Common myeloid progenitor, CD34-positive (primary cell): ENCODE results near the gene TCF15.
"Not testable (repeated sequence)": the region's sequence is repeated elsewhere in the genome, so short reads cannot be mapped to it uniquely, and the experiment has no call there.

Source experiments
- CTCF ChIA-PET: fragments of 350-600 bp; sonication (Branson Sonifier 250); formaldehyde crosslinking; loops from one replicate; lab custom pipeline; 2021; ENCODE audit warnings: antibody characterized with exemption; lab: Charles Lee
- POLR2A ChIA-PET: fragments of 350-600 bp; sonication (Branson Sonifier 250); formaldehyde crosslinking; loops from one replicate; lab custom pipeline; 2021; ENCODE audit warnings: antibody characterized with exemption; lab: Charles Lee
- DNase-seq, 3 donors: peaks; one replicate each; pipeline versions ENCODE4 v3.0.0 to v3.0.0-alpha.2; 2013
- H3K27ac ChIP-seq, 2 experiments: 1 replicate in 1 of 2; 2 replicates in 1 of 2; pipeline ENCODE4 v1.7.0; 2013; ENCODE audit warnings: inconsistent platforms in 2 of 2, low read length in 2 of 2, mild to moderate bottlenecking in 2 of 2, low read depth in 1 of 2, moderate library complexity in 1 of 2; ENCODE audit not compliant: severe bottlenecking in 2 of 2, insufficient read depth in 1 of 2, poor library complexity in 1 of 2
- H3K27me3 ChIP-seq, 5 experiments: replicated peaks in 2 of 5; 1 replicate in 3 of 5; 2 replicates in 2 of 5; pipeline versions ENCODE4 v1.6.1 to v1.7.0; 2013; ENCODE audit warnings: low read length in 4 of 5, mild to moderate bottlenecking in 2 of 5, moderate library complexity in 2 of 5, inconsistent platforms in 1 of 5; ENCODE audit not compliant: insufficient read depth in 5 of 5, control insufficient read depth in 4 of 5
- H3K36me3 ChIP-seq, 4 experiments: 1 replicate in 2 of 4; 2 replicates in 2 of 4; pipeline versions ENCODE4 v1.6.1 to v1.7.0; 2013; ENCODE audit warnings: low read length in 3 of 4, control low read depth in 1 of 4, mild to moderate bottlenecking in 1 of 4; ENCODE audit not compliant: control insufficient read depth in 4 of 4, insufficient read depth in 4 of 4
- H3K4me1 ChIP-seq, 4 experiments: 1 replicate in 3 of 4; 2 replicates in 1 of 4; pipeline versions ENCODE4 v1.6.1 to v1.7.1; 2013; ENCODE audit warnings: low read length in 3 of 4, mild to moderate bottlenecking in 3 of 4, control low read depth in 1 of 4, inconsistent platforms in 1 of 4, moderate library complexity in 1 of 4; ENCODE audit not compliant: control insufficient read depth in 4 of 4, insufficient read depth in 4 of 4; ENCODE audit errors: control extremely low read depth in 1 of 4
- H3K4me3 ChIP-seq, 7 experiments: 1 replicate in 4 of 7; 2 replicates in 3 of 7; pipeline versions ENCODE4 v1.5.1 to v1.7.0; 2013; ENCODE audit warnings: mild to moderate bottlenecking in 7 of 7, low read length in 6 of 7, moderate library complexity in 6 of 7, inconsistent platforms in 2 of 7, low read depth in 2 of 7, control low read depth in 1 of 7; ENCODE audit not compliant: insufficient read depth in 4 of 7, control insufficient read depth in 1 of 7; ENCODE audit errors: extremely low read depth in 1 of 7
- H3K9me3 ChIP-seq, 5 experiments: 1 replicate in 4 of 5; 2 replicates in 1 of 5; pipeline versions ENCODE4 v1.6.1 to v1.7.1; 2013; ENCODE audit warnings: low read length in 4 of 5, mild to moderate bottlenecking in 2 of 5, inconsistent platforms in 1 of 5, low read depth in 1 of 5, moderate library complexity in 1 of 5; ENCODE audit not compliant: control insufficient read depth in 4 of 5, insufficient read depth in 2 of 5; ENCODE audit errors: control extremely low read depth in 1 of 5
- WGBS: methylation state at CpG from one replicate; pipeline ENCODE4 v1.1.5; 2013; ENCODE audit not compliant: insufficient coverage; 5-methylcytosine and 5-hydroxymethylcytosine counted together

TCF15 gene

DNA sequence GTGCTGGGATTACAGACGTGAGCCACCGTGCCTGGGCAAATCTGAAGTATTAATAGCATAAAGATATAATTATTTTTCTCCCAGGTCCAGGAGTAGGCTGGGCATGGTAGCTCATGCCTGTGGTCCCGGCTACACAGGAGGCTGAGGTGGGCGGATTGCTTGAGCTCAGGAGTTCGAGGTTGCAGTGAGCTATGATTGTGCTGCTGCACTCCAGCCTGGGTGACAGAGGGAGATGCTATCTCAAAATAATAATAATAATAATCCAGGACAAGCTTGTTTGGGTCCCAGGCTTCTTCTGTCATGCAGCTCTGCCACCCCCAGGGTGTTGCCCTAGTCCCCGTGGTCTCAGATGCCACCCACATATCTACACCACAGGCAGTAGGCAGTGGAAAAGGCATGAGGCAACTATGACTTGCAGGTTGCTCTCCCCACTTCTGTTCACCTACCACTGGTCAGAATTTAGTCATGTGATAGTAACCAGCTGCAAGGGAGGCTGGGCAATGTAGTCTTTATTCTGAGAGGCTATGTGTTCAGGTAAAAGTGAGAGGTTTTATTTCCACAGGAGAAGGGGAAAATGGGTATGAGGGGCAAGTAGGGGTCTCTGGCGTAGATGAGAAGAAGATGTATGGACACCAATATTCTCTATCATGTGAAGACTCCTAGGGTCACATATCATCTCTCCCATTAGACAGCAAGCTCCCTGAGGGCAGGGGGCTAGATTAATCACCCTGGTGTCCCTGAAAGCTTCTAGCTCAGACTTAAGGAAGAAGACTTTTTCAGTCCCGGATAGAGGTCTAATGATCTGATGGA, 25.7 kb downstream of the TCF15 start:
- H3K27me3 ChIP-seq = no peaks in the 10 kb centered on the region
- 96% methylated on average over 4 of the region's 8 CpGs for WGBS
- CTCF ChIA-PET = interaction anchor here (1.1 to 2.1 kb wide), 8 partner anchors 12 to 371 kb away, joined by 3 to 8 read pairs (median 4); no protein-coding TSS in a partner anchor

DNA sequence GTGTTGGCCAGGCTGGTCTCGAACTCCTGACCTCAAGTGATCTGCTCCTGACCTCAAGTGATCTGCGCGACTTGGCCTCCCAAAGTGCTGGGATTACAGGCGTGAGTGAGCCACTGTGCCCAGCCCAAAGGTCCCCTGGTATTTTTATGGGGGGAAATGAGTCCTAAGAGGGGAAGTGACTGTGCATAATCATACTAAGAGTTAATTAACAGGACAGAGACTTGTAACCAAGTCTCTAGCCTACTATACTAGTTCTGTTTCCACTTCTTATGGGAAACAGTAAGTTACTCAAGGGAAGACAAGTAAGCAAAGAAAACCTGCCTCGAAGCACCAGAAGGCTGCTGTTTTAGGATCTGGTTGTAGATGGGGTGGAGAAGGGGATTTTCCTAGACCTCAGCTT, 27.9 kb downstream of the TCF15 start:
- ChIA-PET POLR2A (no interaction called here), CTCF (interaction anchor here (0.7 to 1.1 kb wide), 3 partner anchors 19 to 63 kb away, joined by 3 to 5 read pairs (median 3); no protein-coding TSS in a partner anchor)
- Histone ChIP-seq H3K4me3 (no peak overlapping the region), H3K4me1 (peaks cover 0 to 20% (median 3%) of the 10 kb centered on the region in 4 experiments), H3K36me3 (no peaks in the 10 kb centered on the region), H3K27me3 (no peaks in the 10 kb centered on the region), H3K27ac (no peak overlapping the region), H3K9me3 (no peaks in the 10 kb centered on the region)
- WGBS = 81% methylated on average over 5 of the region's 5 CpGs
- peak in 2 of 3 donors; percentile 29 to 38 for DNase-seq

More for the DNA sequence above, 25.7 kb downstream of the TCF15 start:
- H3K4me3 ChIP-seq = no peak overlapping the region
- H3K9me3 ChIP-seq = no peaks in the 10 kb centered on the region
- POLR2A ChIA-PET = interaction anchor here (0.5 kb wide), 1 partner anchor 42 kb away, joined by 3 read pairs; no protein-coding TSS in a partner anchor
- peak; percentile 54 to 82 (median 80) for DNase-seq
- H3K27ac ChIP-seq = no peak overlapping the region
- H3K4me1 ChIP-seq = peaks cover 3 to 30% (median 7%) of the 10 kb centered on the region in 4 experiments
- no peaks in the 10 kb centered on the region for H3K36me3 ChIP-seq

DNA sequence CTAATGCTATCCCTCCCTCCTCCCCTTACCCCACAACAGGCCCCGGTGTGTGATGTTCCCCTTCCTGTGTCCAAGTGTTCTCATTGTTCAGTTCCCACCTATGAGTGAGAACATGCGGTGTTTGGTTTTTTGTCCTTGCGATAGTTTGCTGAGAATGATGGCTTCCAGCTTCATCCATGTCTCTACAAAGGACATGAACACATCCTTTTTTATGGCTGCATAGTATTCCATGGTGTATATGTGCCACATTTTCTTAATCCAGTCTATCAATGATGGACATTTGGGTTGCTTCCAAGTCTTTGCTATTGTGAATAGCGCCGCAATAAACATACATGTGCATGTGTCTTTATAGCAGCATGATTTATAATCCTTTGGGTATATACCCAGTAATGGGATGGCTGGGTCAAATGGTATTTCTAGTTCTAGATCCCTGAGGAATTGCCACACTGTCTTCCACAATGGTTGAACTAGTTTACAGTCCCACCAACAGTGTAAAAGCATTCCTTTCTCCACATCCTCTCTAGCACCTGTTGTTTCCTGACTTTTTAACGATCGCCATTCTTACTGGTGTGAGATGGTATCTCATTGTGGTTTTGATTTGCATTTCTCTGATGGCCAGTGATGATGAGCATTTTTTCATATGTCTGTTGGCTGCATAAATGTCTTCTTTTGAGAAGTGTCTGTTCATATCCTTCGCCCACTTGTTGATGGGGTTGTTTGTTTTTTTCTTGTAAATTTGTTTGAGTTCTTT, 31.0 kb downstream of the TCF15 start:
- CTCF ChIA-PET = interaction anchor here (2.5 to 2.9 kb wide), 2 partner anchors 17 kb away, joined by 11 to 21 read pairs; no protein-coding TSS in a partner anchor
- POLR2A ChIA-PET, DNase-seq, H3K4me3 ChIP-seq, H3K27ac ChIP-seq, H3K9me3 ChIP-seq, H3K27me3 ChIP-seq, H3K36me3 ChIP-seq: not testable (repeated sequence)
- peaks cover 0 to 27% (median 3%) of the 10 kb centered on the region in 4 experiments for H3K4me1 ChIP-seq
- no CpG with 5 or more reads among the region's 8 CpGs for WGBS

DNA sequence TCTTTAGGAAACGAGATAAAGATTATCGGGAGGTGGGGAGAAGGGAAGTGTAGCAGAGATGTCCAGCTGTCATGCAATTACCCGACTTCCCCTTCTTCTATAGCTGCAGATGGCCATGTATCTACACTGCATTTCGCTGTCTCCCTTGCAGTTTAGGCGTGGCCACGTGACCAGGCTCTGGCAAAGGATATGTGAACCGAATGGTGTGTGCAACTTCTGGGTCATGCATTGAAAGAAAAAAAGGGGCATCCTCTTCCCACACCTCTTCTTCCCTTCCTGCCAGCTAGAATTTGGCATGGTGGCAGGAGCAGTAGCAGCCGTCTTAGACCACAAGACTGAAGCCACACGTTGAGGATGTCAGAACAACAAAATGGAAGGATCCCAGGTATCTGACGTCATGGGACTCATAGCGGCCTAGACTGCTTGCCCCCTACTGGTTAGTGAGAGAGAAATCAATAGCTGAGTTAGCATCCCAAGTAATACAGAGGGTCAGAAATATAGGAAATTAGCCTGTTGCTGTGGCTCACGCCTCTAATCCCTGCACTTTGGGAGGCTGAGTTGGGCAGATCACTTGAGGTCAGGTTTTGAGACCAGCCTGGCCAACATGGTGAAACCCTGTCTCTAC, 32.8 kb downstream of the TCF15 start:
- Histone ChIP-seq H3K4me3 (no peak overlapping the region), H3K9me3 (no peaks in the 10 kb centered on the region), H3K4me1 (peaks cover 0 to 23% (median under 1%) of the 10 kb centered on the region in 4 experiments), H3K27me3 (peaks cover 0 to 21% (median 5%) of the 10 kb centered on the region in 5 experiments), H3K36me3 (no peaks in the 10 kb centered on the region), H3K27ac (no peak overlapping the region)
- 85% methylated on average over 7 of the region's 12 CpGs for WGBS
- POLR2A ChIA-PET = interaction anchor here (0.6 kb wide), 1 partner anchor 10 kb away, joined by 3 read pairs; no protein-coding TSS in a partner anchor
- DNase-seq = peak in 2 of 3 donors; percentile 36 to 50
- CTCF ChIA-PET = interaction anchor here (0.8 to 2.9 kb wide), 3 partner anchors 10 to 69 kb away, joined by 3 to 21 read pairs (median 8); no protein-coding TSS in a partner anchor

DNA sequence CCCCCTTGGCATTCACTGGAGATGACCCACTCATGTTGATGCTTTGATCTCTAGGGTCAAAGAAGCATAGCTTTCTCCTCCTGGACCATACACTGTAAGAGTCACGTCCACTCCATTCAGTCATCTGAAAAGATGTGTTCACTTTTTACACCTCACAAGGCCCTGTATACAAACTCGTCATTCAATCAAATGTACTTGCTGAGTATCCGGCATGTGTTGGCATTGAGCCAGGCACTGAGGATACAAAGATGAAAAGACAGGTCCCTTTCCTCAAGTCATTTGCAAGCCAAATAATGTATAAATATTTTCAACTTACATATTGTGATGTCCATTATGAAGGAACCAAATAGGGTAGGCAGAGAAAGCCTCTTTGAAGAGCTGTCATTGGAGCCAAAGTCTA, 34.0 kb downstream of the TCF15 start:
- Histone ChIP-seq H3K4me3 (no peak overlapping the region), H3K27ac (no peak overlapping the region), H3K4me1 (peaks cover 0 to 26% (median 0%) of the 10 kb centered on the region in 4 experiments), H3K9me3 (no peaks in the 10 kb centered on the region), H3K27me3 (peaks cover 0 to 26% (median 5%) of the 10 kb centered on the region in 5 experiments), H3K36me3 (no peaks in the 10 kb centered on the region)
- DNase-seq = no peak
- ChIA-PET CTCF (interaction anchor here (0.5 to 2.9 kb wide), 3 partner anchors 14 to 147 kb away, joined by 3 to 21 read pairs (median 4); no protein-coding TSS in a partner anchor), POLR2A (no interaction called here)
- WGBS = no CpG with 5 or more reads among the region's 3 CpGs

DNA sequence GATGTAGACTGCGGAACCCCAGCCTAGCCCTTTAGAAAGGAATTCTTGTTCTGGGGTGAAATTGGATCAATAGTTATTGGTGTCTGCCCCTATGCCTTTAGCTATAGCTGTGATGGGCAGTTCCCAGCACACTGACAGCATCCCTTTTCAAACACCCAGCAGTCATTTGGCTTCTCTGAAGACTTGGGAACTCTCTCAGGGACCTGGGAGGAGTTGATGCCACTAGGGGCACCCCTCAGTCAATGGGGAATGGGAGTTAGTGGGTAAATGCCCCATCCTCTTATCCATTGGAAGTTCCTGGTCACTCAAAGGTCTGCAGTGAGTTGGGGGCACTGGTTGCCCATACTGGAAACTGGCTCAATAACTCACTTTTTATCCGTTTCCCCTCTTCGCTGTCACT, 34.9 kb downstream of the TCF15 start:
- CTCF ChIA-PET = interaction anchor here (1.4 kb wide), 1 partner anchor 153 kb away, joined by 3 read pairs; no protein-coding TSS in a partner anchor
- WGBS = 100% methylated on average over 3 of the region's 3 CpGs
- Histone ChIP-seq H3K4me1 (peaks cover 0 to 23% (median 0%) of the 10 kb centered on the region in 4 experiments), H3K27ac (no peak overlapping the region), H3K36me3 (no peaks in the 10 kb centered on the region), H3K27me3 (peaks cover 0 to 26% (median 5%) of the 10 kb centered on the region in 5 experiments), H3K4me3 (no peak overlapping the region), H3K9me3 (no peaks in the 10 kb centered on the region)
- POLR2A ChIA-PET = no interaction called here
- DNase-seq = no peak
